ENCODE data around the gene HBEGF.

DNA sequence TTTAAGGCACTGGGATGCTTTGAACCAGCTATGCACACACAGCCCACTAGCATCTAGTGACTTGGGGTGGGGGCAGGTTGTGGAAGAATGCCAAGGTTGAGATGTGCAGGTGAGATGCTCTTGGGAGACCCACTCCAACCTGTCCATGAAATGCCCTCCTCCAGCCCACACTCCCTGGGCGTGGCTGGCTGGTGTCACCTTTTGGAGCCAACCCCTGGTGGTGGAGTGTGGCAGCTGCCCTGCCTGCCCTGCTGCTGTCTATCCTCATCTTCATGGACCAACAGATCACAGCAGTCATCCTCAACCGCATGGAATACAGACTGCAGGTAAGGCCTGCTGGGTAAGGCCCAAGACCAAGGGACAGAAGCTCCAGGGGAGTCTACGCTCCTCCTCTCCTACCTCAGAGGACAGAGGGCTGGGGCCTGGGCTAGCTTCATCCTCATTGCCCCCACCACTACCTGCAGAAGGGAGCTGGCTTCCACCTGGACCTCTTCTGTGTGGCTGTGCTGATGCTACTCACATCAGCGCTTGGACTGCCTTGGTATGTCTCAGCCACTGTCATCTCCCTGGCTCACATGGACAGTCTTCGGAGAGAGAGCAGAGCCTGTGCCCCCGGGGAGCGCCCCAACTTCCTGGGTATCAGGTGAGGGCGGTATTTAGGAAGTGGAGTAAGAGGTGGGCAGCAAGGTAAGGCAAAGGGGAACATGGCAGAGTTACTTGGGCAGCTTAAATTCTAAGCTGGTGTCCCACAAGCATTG lies 21.0 kb upstream of the HBEGF start:
- TF ChIP-seq ELF4 (IDR thresholded peaks at IDR 0.05) (no peak), L3MBTL2 (conservative IDR thresholded peaks at IDR 0.05) (no peak), SUZ12 (IDR thresholded peaks at IDR 0.05) (no peak), ARNT (IDR thresholded peaks at IDR 0.05) (no peak), FOXK2 (IDR thresholded peaks at IDR 0.05) (no peak), BHLHE40 (IDR thresholded peaks at IDR 0.05; ENCODE audit: borderline replicate concordance) (no peak), TARDBP (IDR thresholded peaks at IDR 0.05) (no peak), HDGF (IDR thresholded peaks at IDR 0.05; ENCODE audit: borderline replicate concordance) (no peak), LEF1 (IDR thresholded peaks at IDR 0.05; ENCODE audit: borderline replicate concordance) (no peak), NFRKB (IDR thresholded peaks at IDR 0.05) (no peak), SP1 (IDR thresholded peaks at IDR 0.05) (no peak)
- TF ChIP-seq, protein P1, sequence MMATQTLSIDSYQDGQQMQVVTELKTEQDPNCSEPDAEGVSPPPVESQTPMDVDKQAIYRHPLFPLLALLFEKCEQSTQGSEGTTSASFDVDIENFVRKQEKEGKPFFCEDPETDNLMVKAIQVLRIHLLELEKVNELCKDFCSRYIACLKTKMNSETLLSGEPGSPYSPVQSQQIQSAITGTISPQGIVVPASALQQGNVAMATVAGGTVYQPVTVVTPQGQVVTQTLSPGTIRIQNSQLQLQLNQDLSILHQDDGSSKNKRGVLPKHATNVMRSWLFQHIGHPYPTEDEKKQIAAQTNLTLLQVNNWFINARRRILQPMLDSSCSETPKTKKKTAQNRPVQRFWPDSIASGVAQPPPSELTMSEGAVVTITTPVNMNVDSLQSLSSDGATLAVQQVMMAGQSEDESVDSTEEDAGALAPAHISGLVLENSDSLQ (IDR thresholded peaks at IDR 0.05): no peak
